HG03159 (cell line): Measurements from ENCODE around the gene DEPDC7.

Experiments
- ATAC-seq: cut with Tn5 transposase; IDR thresholded peaks from one replicate; pipeline ENCODE4 v1.9.1; 2021; ENCODE audit warnings: mild to moderate bottlenecking, moderate library complexity; ENCODE audit not compliant: unreplicated experiment

DEPDC7 gene

DNA sequence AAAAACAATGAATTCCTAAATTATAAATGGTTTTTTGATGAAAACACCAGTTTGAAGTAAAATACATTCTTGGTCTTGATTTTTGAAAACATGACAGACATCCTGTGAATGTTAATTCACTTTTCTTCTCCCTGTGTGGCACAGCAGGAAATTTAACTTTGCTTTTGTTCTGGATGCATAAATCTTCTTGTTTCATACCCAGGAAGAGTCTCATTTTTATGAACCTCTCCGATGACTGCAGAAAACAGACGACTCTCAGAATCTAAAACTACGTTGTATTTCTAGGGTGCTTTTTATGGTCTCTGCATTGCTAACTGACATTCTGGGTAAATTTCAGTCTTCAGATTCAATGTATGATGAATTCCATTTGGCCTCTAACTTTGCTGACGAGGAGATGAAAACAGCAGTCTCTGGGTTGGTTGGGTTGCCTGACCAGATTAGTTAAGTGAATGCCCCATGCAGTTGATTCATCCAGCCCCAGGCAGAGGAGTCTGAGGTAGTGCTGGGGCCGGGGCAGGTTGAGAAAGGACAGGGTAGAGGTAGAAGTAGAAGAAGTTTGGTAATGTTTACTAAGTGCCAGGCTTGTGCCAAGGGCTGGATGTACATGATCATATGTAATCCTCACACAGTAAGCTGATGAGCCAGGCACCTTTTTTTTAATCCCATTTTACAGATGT is 43.8 kb downstream of the DEPDC7 start:
- ATAC-seq: no peak

- no peak for ATAC-seq
Observed at GRCh38 chr11:33060271-33060670, 44.6 kb downstream of the DEPDC7 start.

GRCh38 chr11:33062137-33062536 is 46.5 kb downstream of the DEPDC7 start:
- ATAC-seq: no peak

GRCh38 chr11:33063326-33063881 is 47.7 kb downstream of the DEPDC7 start:
- ATAC-seq: peak; percentile 26

DNA sequence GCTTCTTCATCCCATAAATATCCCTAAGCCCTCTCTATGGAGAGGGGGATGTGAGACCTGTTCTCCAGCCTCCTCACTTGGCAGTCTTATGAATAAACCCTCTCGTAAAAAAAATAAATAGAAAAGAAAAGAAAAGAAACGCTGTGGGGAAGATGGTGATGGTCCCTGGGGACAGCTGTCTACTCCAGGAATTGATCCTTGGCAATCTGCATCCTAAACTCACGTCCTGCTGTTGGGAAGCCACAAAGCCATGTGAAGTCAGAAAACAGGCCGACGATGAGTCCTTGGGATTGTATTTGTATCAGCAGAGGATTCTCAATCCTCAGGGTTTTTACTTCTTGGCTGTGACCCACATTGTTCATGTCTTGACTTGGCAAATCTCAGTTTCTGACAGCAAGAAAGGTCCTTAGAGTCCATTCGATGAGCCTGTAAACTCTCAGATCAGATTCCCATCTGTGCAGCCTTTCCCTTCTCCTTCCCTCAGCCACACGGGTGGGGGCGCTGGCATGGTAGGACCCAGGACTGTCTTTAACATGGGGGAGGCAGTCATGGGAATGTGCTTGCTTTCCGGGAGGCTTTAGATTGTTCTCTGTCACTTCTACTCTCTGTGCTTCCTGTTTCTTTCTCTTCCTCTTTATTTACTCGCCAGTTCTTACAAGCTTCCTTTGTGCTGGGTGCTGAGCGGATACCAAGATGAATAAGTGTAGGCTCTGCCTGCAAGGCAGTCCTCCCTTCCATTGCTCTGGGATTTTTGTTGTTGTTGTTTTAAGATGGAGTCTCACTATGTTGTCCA is 48.6 kb downstream of the DEPDC7 start:
- no peak for ATAC-seq

- ATAC-seq: no peak
Observed at GRCh38 chr11:33064866-33065265, 49.2 kb downstream of the DEPDC7 start.

DNA sequence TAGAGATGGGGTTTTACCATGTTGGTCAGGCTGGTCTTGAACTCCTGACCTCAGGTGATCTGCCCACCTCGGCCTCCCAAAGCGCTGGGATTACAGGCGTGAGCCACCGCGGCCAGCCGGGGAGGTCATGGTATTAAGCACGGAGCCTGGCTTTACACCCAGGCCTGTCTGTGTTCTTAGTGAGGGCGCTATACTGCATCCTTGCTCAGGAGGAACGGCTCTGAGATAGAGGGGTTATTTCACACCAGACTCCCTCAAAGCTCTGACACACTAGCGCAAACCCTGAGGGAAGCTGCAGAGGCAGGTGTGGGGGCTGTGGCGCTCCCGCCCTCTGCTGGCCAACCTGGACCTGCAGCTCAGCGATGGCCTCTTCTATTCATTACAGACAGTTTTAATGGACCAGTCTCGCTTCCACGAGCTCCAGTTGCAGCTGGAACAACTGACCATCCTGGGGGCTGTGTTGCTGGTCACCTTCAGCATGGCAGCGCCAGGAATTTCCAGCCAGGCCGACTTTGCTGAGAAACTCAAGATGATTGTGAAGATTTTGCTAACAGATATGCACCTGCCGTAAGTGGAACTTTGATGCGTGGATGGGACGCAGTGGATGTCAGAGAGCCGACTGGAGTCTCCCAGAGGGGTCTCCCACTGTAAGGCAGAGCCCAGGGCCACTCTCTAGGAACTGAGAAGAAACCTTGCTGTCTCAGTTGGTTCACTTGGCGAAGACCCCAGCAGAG is 49.9 kb downstream of the DEPDC7 start:
- ATAC-seq: peak; percentile 67

DNA sequence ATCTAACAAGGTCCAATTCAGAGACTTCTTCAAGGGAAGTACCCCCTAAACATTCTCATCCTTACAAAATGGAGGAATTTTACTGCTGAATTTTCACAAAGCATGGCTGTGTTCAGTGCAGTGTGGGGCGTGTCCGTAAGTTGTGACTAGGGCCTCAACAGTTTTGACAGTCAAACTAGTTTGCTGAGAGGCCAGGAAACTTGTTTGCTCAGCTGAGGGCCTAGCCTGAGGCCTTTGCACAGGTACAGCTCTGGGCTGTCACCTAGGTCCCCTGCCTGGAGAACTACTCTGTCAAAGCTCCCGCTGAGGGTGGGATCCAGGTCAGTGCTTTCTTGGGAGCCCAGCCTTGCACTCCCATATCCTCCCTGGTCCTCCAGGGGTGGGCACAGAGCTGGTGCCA is 51.6 kb downstream of the DEPDC7 start:
- no peak for ATAC-seq

DNA sequence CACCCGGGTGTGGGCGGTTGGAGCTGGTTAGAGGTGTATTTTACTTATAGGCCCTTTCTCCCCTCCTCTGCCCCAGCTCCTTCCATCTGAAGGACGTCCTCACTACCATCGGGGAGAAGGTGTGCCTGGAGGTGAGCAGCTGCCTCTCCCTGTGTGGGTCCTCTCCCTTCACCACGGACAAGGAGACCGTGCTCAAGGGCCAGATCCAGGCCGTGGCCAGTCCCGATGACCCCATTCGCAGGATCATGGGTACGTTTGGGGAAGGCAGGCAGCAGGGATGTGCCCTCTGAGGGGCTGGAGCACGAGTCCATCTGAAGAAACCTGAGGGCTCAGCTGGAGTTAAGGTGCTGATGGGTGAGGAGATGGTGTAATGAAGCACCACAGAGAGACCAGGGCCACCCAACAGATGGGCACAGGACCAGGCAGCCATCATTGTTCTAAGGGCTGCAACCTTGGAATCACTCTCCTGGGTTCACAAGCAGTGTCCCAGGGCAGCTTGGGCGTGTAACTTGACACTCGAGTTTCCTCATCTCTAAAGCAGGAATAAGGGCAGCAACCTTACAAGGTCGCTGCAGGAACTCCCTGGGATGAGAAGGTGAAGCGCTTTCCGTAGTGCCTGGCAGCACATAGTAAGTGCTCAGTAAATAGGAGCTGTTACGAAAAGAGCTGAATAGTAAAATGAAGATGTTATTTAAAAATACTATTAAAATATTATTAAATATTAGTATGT is 53.1 kb downstream of the DEPDC7 start:
- ATAC-seq: no peak

GRCh38 chr11:33072465-33072864 is 56.8 kb downstream of the DEPDC7 start:
- ATAC-seq: no peak
